Cardiac muscle cell (in vitro differentiated cells and primary cell): ENCODE results near the gene RFC4. TPM values are rescaled to one million over a fixed set of nuclear protein-coding genes. Genes with fewer than 3 reads are reported as not detected.
A peak's percentile ranks its signal among the peaks of the same experiment; 100 is the strongest.
"Not testable (repeated sequence)": the region's sequence is repeated elsewhere in the genome, so short reads cannot be mapped to it uniquely, and the experiment has no call there.

Source experiments
- DNase-seq, 2 donors: peaks; one replicate each; pipeline versions ENCODE4 v3.0.0 to v3.0.0-alpha.2; 2010 to 2017; ENCODE audit warnings: low read depth in 1 of 2, low spot score in 1 of 2
- H3K27ac ChIP-seq: fragments of 200-600 bp; sonication (generic); 2 replicates; pipeline ENCODE4 v1.5.1; 2016
- H3K27me3 ChIP-seq: fragments of 200-600 bp; sonication (generic); 2 replicates; pipeline ENCODE4 v1.6.0; 2016; ENCODE audit warnings: control low read depth
- H3K36me3 ChIP-seq: fragments of 200-600 bp; sonication (generic); 2 replicates; pipeline ENCODE4 v1.5.1; 2016; ENCODE audit warnings: control low read depth
- H3K4me1 ChIP-seq: fragments of 200-600 bp; sonication (generic); 2 replicates; pipeline ENCODE4 v1.8.1; 2017; ENCODE audit warnings: low read depth, mild to moderate bottlenecking, mixed run types
- H3K4me3 ChIP-seq: fragments of 200-600 bp; sonication (generic); 2 replicates; pipeline ENCODE4 v1.5.1; 2016; ENCODE audit warnings: mild to moderate bottlenecking
- H3K9me3 ChIP-seq: fragments of 200-600 bp; sonication (generic); 2 replicates; pipeline ENCODE4 v1.5.1; 2017; ENCODE audit warnings: low read depth, mild to moderate bottlenecking, control low read depth
- CTCF ChIP-seq: IDR thresholded peaks from 2 replicates; pipeline ENCODE4 v1.5.1; 2012; ENCODE audit warnings: low read depth, mild to moderate bottlenecking, low read length
- polyA plus RNA-seq: library from polyadenylated mRNA; unstranded; fragments of >200 nt; fragmentation: Nextera tagmentation; extraction: Ambion mirVana; gene quantifications from 2 replicates; pipeline ENCODE4 v1.2.1, GENCODE V29; 2016
- total RNA-seq: library from RNA; depleted of rRNA; stranded (reverse); fragments of >200 nt; gene quantifications from 2 replicates; pipeline ENCODE4 v1.2.3, GENCODE V29; 2016

Gene RFC4
- total and polyA plus RNA-seq, 2 experiments from 2014 or later = 23.0 to 47.4 TPM

GRCh38 chr3:186815435-186815834 lies 9.2 kb upstream of the RFC4 start:
- Histone ChIP-seq H3K9me3 (no peaks in the 10 kb centered on the region), H3K4me1 (no peaks in the 10 kb centered on the region), H3K36me3 (no peaks in the 10 kb centered on the region), H3K27ac (no peak overlapping the region), H3K4me3 (no peak overlapping the region), H3K27me3 (no peaks in the 10 kb centered on the region)
- TF ChIP-seq CTCF = no peak
- peak in 1 of 2 donors; percentile 81 for DNase-seq

- no peaks in the 10 kb centered on the region for H3K36me3 ChIP-seq
- no peaks in the 10 kb centered on the region for H3K9me3 ChIP-seq
- no peaks in the 10 kb centered on the region for H3K4me1 ChIP-seq
- no peak for TF ChIP-seq CTCF
- no peak overlapping the region for H3K4me3 ChIP-seq
- H3K27me3 ChIP-seq = no peaks in the 10 kb centered on the region
- no peak for DNase-seq
- no peak overlapping the region for H3K27ac ChIP-seq
These were observed 7.8 kb upstream of the RFC4 start for GRCh38 chr3:186814100-186814499.

GRCh38 chr3:186811313-186811712 lies 5.0 kb upstream of the RFC4 start:
- H3K27ac ChIP-seq, H3K36me3 ChIP-seq, H3K27me3 ChIP-seq, DNase-seq, H3K4me3 ChIP-seq, H3K4me1 ChIP-seq, H3K9me3 ChIP-seq: not testable (repeated sequence)

GRCh38 chr3:186810336-186810996 lies 4.2 kb upstream of the RFC4 start:
- peaks cover 8% of the 10 kb centered on the region for H3K4me1 ChIP-seq
- H3K9me3 ChIP-seq = no peaks in the 10 kb centered on the region
- H3K4me3 ChIP-seq = no peak overlapping the region
- no peak for TF ChIP-seq CTCF
- no peak for DNase-seq
- H3K27ac ChIP-seq = no peak overlapping the region
- no peaks in the 10 kb centered on the region for H3K36me3 ChIP-seq
- no peaks in the 10 kb centered on the region for H3K27me3 ChIP-seq

- peak overlapping the region; percentile 87 for H3K4me3 ChIP-seq
- TF ChIP-seq CTCF = no peak
- no peaks in the 10 kb centered on the region for H3K27me3 ChIP-seq
- no peak for DNase-seq
- peaks cover 3% of the 10 kb centered on the region for H3K36me3 ChIP-seq
- H3K4me1 ChIP-seq = peaks cover 11% of the 10 kb centered on the region
- no peaks in the 10 kb centered on the region for H3K9me3 ChIP-seq
- H3K27ac ChIP-seq = peak overlapping the region; percentile 98
These were observed 949 bp upstream of the RFC4 start for GRCh38 chr3:186807231-186807630.

- H3K27me3 ChIP-seq, H3K27ac ChIP-seq, H3K9me3 ChIP-seq, DNase-seq, H3K4me3 ChIP-seq: not testable (repeated sequence)
- peaks cover 27% of the 10 kb centered on the region for H3K36me3 ChIP-seq
- H3K4me1 ChIP-seq = peaks cover 11% of the 10 kb centered on the region
These were observed 2.8 kb downstream of the RFC4 start for GRCh38 chr3:186803447-186803846.
